Mesenchymal stem cell (in vitro differentiated cells and primary cell): ENCODE data around the gene BRINP1.

Source experiments
- DNase-seq: peaks from one replicate; pipeline ENCODE4 v3.0.0-alpha.2; 2013
- H2AFZ ChIP-seq: one replicate; pipeline ENCODE4 v1.6.1; 2013; ENCODE audit warnings: low read depth, mild to moderate bottlenecking, control low read depth, inconsistent platforms, low read length, moderate library complexity
- H2AK5ac ChIP-seq: 2 replicates; pipeline ENCODE4 v1.6.1; 2013; ENCODE audit warnings: low read length, moderate library complexity, mild to moderate bottlenecking, inconsistent platforms; ENCODE audit not compliant: severe bottlenecking
- H2BK120ac ChIP-seq: one replicate; pipeline ENCODE4 v1.6.1; 2013; ENCODE audit warnings: low read depth, mild to moderate bottlenecking, inconsistent platforms, low read length, moderate library complexity
- H2BK12ac ChIP-seq, 2 experiments: one replicate each; pipeline ENCODE4 v1.6.1; 2013; ENCODE audit warnings: inconsistent platforms in 2 of 2, low read length in 2 of 2, mild to moderate bottlenecking in 2 of 2, moderate library complexity in 2 of 2, control low read depth in 1 of 2
- H2BK15ac ChIP-seq: one replicate; pipeline ENCODE4 v1.6.1; 2013; ENCODE audit warnings: mild to moderate bottlenecking, low read depth, inconsistent platforms; ENCODE audit not compliant: poor library complexity, severe bottlenecking
- H2BK5ac ChIP-seq: 2 replicates; pipeline ENCODE4 v1.6.1; 2013; ENCODE audit warnings: low read depth, mild to moderate bottlenecking, low read length, control low read depth, inconsistent platforms; ENCODE audit not compliant: poor library complexity, severe bottlenecking
- H3K14ac ChIP-seq, 2 experiments: one replicate each; pipeline ENCODE4 v1.6.1; 2013; ENCODE audit warnings: inconsistent platforms in 2 of 2, low read length in 2 of 2, control low read depth in 1 of 2, mild to moderate bottlenecking in 1 of 2, moderate library complexity in 1 of 2
- H3K18ac ChIP-seq, 2 experiments: one replicate each; pipeline ENCODE4 v1.6.1; 2013; ENCODE audit warnings: inconsistent platforms in 2 of 2, low read length in 2 of 2, control low read depth in 1 of 2, low read depth in 1 of 2, mild to moderate bottlenecking in 1 of 2
- H3K23ac ChIP-seq, 2 experiments: one replicate each; pipeline ENCODE4 v1.6.1; 2013; ENCODE audit warnings: inconsistent platforms in 2 of 2, low read length in 2 of 2, mild to moderate bottlenecking in 2 of 2, moderate library complexity in 2 of 2, control low read depth in 1 of 2
- H3K27ac ChIP-seq: 2 replicates; pipeline ENCODE4 v1.5.1; 2013; ENCODE audit warnings: mild to moderate bottlenecking, moderate library complexity, low read length, control low read depth, inconsistent platforms; ENCODE audit not compliant: poor library complexity, severe bottlenecking
- H3K27me3 ChIP-seq, 2 experiments: 2 replicates each; pipeline versions ENCODE4 v1.6.1 to v1.7.0; 2013; ENCODE audit warnings: low read length in 2 of 2, mild to moderate bottlenecking in 2 of 2, moderate library complexity in 2 of 2, control low read depth in 1 of 2, inconsistent platforms in 1 of 2; ENCODE audit not compliant: control insufficient read depth in 1 of 2, insufficient read depth in 1 of 2
- H3K36me3 ChIP-seq, 2 experiments: 2 replicates each; pipeline versions ENCODE4 v1.6.1 to v1.7.0; 2013; ENCODE audit warnings: low read length in 2 of 2, control low read depth in 1 of 2, inconsistent platforms in 1 of 2, low read depth in 1 of 2, mild to moderate bottlenecking in 1 of 2; ENCODE audit not compliant: insufficient read depth in 2 of 2, control insufficient read depth in 1 of 2
- H3K4ac ChIP-seq, 2 experiments: one replicate each; pipeline ENCODE4 v1.6.1; 2013; ENCODE audit warnings: inconsistent platforms in 2 of 2, low read length in 2 of 2, mild to moderate bottlenecking in 2 of 2, moderate library complexity in 2 of 2, control low read depth in 1 of 2, low read depth in 1 of 2
- H3K4me1 ChIP-seq: 2 replicates; pipeline ENCODE4 v1.6.1; 2013; ENCODE audit warnings: low read depth, low read length, control low read depth; ENCODE audit not compliant: control insufficient read depth, insufficient read depth
- H3K4me2 ChIP-seq: 2 replicates; pipeline ENCODE4 v1.6.1; 2013; ENCODE audit warnings: low read length, mild to moderate bottlenecking, inconsistent platforms; ENCODE audit not compliant: poor library complexity, severe bottlenecking
- H3K4me3 ChIP-seq, 2 experiments: 2 replicates each; pipeline versions ENCODE4 v1.5.1 to v1.7.0; 2013; ENCODE audit warnings: low read length in 2 of 2, mild to moderate bottlenecking in 2 of 2, control low read depth in 1 of 2, low read depth in 1 of 2; ENCODE audit not compliant: insufficient read depth in 1 of 2
- H3K79me1 ChIP-seq: replicated peaks from 2 replicates; pipeline ENCODE4 v1.6.1; 2013; ENCODE audit warnings: mild to moderate bottlenecking, control low read depth, low read length, inconsistent platforms; ENCODE audit not compliant: poor library complexity, severe bottlenecking
- H3K9ac ChIP-seq: 2 replicates; pipeline ENCODE4 v1.7.0; 2013; ENCODE audit warnings: mild to moderate bottlenecking, low read length, moderate library complexity
- H3K9me3 ChIP-seq: 2 replicates; pipeline ENCODE4 v1.7.0; 2013; ENCODE audit warnings: mild to moderate bottlenecking, low read length; ENCODE audit not compliant: control insufficient read depth
- H4K8ac ChIP-seq: one replicate; pipeline ENCODE4 v1.6.1; 2013; ENCODE audit warnings: inconsistent platforms, mild to moderate bottlenecking, low read length, moderate library complexity
- H4K91ac ChIP-seq: one replicate; pipeline ENCODE4 v1.6.1; 2013; ENCODE audit warnings: mild to moderate bottlenecking, low read length, inconsistent platforms
- WGBS: methylation state at CpG from one replicate; pipeline ENCODE4 v1.1.7; 2013; ENCODE audit warnings: mixed read lengths; 5-methylcytosine and 5-hydroxymethylcytosine counted together

The BRINP1 gene

DNA sequence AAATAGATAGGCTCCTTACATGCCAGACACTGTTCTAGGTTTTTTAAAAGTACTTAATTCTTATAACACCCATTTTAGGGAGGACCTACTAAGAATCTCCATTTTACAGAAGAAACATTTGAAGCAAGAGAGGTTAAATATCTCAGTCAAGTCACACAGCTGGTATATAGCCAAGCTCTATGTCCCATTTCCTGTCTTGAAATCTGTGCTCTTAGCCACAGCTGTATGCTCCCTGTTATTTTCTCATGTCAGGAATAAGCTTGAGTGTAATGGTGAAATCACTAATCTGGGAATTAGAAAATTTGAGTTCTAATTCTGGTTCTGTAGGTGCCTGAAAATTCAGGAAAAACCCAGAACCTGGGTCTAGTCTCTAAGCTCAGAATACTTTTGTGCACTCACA, 208.7 kb downstream of the BRINP1 start:
- Histone ChIP-seq H3K4me3 (no peak overlapping the region), H4K91ac (no peak overlapping the region), H3K23ac (no peak overlapping the region), H3K27ac (no peak overlapping the region), H3K4me1 (no peaks in the 10 kb centered on the region), H2AK5ac (no peak overlapping the region), H2AFZ (no peak overlapping the region), H3K4ac (no peak overlapping the region), H3K79me1 (no peaks in the 10 kb centered on the region), H3K9ac (no peak overlapping the region), H2BK5ac (no peak overlapping the region), H4K8ac (no peak overlapping the region), H3K4me2 (no peak overlapping the region), H3K27me3 (no peaks in the 10 kb centered on the region), H3K18ac (no peak overlapping the region), H3K9me3 (no peaks in the 10 kb centered on the region), H3K36me3 (peaks cover 0 to 3% of the 10 kb centered on the region in 2 experiments), H2BK15ac (no peak overlapping the region), H3K14ac (no peak overlapping the region), H2BK12ac (no peak overlapping the region), H2BK120ac (no peak overlapping the region)
- DNase-seq: no peak

DNA sequence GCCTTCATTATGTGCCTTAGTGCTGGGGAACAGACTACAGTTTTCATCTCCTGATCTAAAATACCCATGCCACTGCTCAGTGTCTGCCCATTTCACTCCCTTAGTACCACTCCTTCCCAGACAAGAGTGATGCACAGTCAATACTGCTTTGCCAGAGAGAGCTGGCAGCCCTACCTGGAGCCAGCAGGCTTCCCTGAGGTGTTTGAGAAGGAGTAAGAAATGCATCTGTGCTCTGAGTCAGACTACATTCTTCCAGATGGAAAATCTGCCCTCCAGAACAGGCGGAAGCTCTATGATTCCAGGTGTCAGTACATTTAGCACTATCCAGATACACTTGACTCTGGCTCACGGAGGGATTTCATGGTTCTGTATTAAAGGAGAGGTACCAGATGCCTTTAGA, 209.8 kb downstream of the BRINP1 start:
- H3K36me3 ChIP-seq: peaks cover 0 to under 1% of the 10 kb centered on the region in 2 experiments
- H3K27me3 ChIP-seq: no peaks in the 10 kb centered on the region
- no peak overlapping the region for H4K8ac ChIP-seq
- no peak overlapping the region for H3K4ac ChIP-seq
- no peaks in the 10 kb centered on the region for H3K9me3 ChIP-seq
- no peak overlapping the region for H2BK120ac ChIP-seq
- H3K79me1 ChIP-seq: no peaks in the 10 kb centered on the region
- H3K4me2 ChIP-seq: no peak overlapping the region
- no peak for DNase-seq
- no peaks in the 10 kb centered on the region for H3K4me1 ChIP-seq
- WGBS: 86% methylated on average over 1 of the region's 2 CpGs
- H2BK12ac ChIP-seq: no peak overlapping the region
- H3K9ac ChIP-seq: no peak overlapping the region
- H2AFZ ChIP-seq: no peak overlapping the region
- H3K23ac ChIP-seq: no peak overlapping the region
- no peak overlapping the region for H3K14ac ChIP-seq
- no peak overlapping the region for H2BK15ac ChIP-seq
- no peak overlapping the region for H3K4me3 ChIP-seq
- no peak overlapping the region for H3K18ac ChIP-seq
- H3K27ac ChIP-seq: no peak overlapping the region
- no peak overlapping the region for H2BK5ac ChIP-seq
- no peak overlapping the region for H2AK5ac ChIP-seq
- H4K91ac ChIP-seq: no peak overlapping the region

DNA sequence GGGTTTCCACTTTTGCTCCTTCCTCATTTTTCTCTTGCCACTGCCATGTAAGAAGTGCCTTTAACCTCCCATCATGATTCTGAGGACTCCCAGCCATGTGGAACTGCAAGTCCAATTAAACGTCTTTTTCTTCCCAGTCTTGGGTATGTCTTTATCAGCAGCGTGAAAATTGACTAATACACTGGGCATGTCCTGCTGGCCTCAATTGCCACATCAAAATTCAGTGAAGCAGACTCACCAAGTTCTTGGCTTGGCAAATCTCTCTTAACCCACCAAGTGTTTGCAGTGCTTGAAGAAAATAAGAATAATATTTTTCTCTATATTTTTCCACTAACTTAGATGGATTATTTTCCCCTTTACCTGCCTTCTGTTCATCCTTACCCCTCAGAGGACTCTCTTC, 212.0 kb downstream of the BRINP1 start:
- H3K4ac ChIP-seq: no peak overlapping the region
- no peak overlapping the region for H3K9ac ChIP-seq
- no peak overlapping the region for H3K4me2 ChIP-seq
- H3K4me3 ChIP-seq: no peak overlapping the region
- H4K8ac ChIP-seq: no peak overlapping the region
- no peak overlapping the region for H3K18ac ChIP-seq
- no peak overlapping the region for H2BK15ac ChIP-seq
- no peaks in the 10 kb centered on the region for H3K79me1 ChIP-seq
- DNase-seq: no peak
- 83% methylated on average over 2 of the region's 2 CpGs for WGBS
- no peaks in the 10 kb centered on the region for H3K4me1 ChIP-seq
- no peak overlapping the region for H2AFZ ChIP-seq
- no peak overlapping the region for H2AK5ac ChIP-seq
- no peaks in the 10 kb centered on the region for H3K36me3 ChIP-seq
- H3K27me3 ChIP-seq: no peaks in the 10 kb centered on the region
- no peak overlapping the region for H2BK12ac ChIP-seq
- no peak overlapping the region for H3K27ac ChIP-seq
- no peak overlapping the region for H2BK5ac ChIP-seq
- no peak overlapping the region for H3K23ac ChIP-seq
- H4K91ac ChIP-seq: no peak overlapping the region
- no peak overlapping the region for H2BK120ac ChIP-seq
- H3K14ac ChIP-seq: no peak overlapping the region
- H3K9me3 ChIP-seq: no peaks in the 10 kb centered on the region

DNA sequence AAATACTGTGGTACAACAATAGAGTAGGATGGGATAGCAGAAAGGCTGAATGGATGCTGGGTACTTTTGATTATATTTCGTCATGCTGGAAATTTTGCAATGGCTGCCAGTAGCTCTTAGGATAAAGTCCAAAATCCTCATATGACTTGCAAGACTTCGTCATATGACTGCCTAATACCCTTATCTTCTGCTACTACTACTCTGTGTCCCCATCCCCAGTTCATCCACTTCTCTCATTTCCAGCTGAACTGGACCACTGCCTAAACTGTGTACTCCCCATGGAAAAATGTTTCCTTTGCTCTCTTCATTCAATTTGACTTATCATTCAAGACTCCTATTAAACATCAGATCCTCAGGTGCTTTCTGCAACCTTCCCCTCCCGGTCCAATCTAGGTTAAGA, 212.9 kb downstream of the BRINP1 start:
- Histone ChIP-seq H3K27ac (no peak overlapping the region), H3K4me1 (no peaks in the 10 kb centered on the region), H3K4me2 (no peak overlapping the region), H2AFZ (no peak overlapping the region), H2AK5ac (no peak overlapping the region), H3K23ac (no peak overlapping the region), H2BK15ac (no peak overlapping the region), H4K91ac (no peak overlapping the region), H3K4me3 (no peak overlapping the region), H4K8ac (no peak overlapping the region), H3K27me3 (no peaks in the 10 kb centered on the region), H2BK12ac (no peak overlapping the region), H3K9ac (no peak overlapping the region), H3K79me1 (no peaks in the 10 kb centered on the region), H3K18ac (no peak overlapping the region), H3K9me3 (no peaks in the 10 kb centered on the region), H3K36me3 (no peaks in the 10 kb centered on the region), H3K4ac (no peak overlapping the region), H2BK120ac (no peak overlapping the region), H3K14ac (no peak overlapping the region), H2BK5ac (no peak overlapping the region)
- no peak for DNase-seq
- WGBS: 65% methylated on average over 3 of the region's 3 CpGs
